ENCODE data around the gene HECTD1. TPM values are rescaled to one million over a fixed set of nuclear protein-coding genes. Genes with fewer than 3 reads are reported as not detected.
"Not testable (repeated sequence)": the region's sequence is repeated elsewhere in the genome, so short reads cannot be mapped to it uniquely, and the experiment has no call there.

HECTD1 gene
- total and polyA plus RNA-seq, 2 donors: 66.8 to 364 TPM

- H3K4me1 ChIP-seq (ENCODE audit: insufficient read depth): no peaks in the 10 kb centered on the region
- H3K36me3 ChIP-seq (ENCODE audit: insufficient read depth): no peaks in the 10 kb centered on the region
- no peak overlapping the region for H3K27ac ChIP-seq (ENCODE audit: low read depth)
- no peak for DNase-seq (ENCODE audit: extremely low spot score)
- H3K4me3 ChIP-seq (ENCODE audit: low read depth, low read length): no peak overlapping the region
- 92% methylated on average over 6 of the region's 6 CpGs for WGBS
Observed at GRCh38 chr14:31239741-31240140, 32.1 kb upstream of the HECTD1 start.

- no peak for DNase-seq (ENCODE audit: extremely low spot score)
- no peaks in the 10 kb centered on the region for H3K4me1 ChIP-seq (ENCODE audit: insufficient read depth)
- no peak overlapping the region for H3K27ac ChIP-seq (ENCODE audit: low read depth)
- H3K4me3 ChIP-seq (ENCODE audit: low read depth, low read length): no peak overlapping the region
- no peaks in the 10 kb centered on the region for H3K36me3 ChIP-seq (ENCODE audit: insufficient read depth)
- 95% methylated on average over 3 of the region's 3 CpGs for WGBS
Observed at GRCh38 chr14:31235462-31235861, 27.9 kb upstream of the HECTD1 start.

GRCh38 chr14:31232081-31232480, 24.5 kb upstream of the HECTD1 start:
- no peak for DNase-seq (ENCODE audit: extremely low spot score)
- no peak overlapping the region for H3K4me3 ChIP-seq (ENCODE audit: low read depth, low read length)
- H3K27ac ChIP-seq (ENCODE audit: low read depth): no peak overlapping the region
- H3K36me3 ChIP-seq (ENCODE audit: insufficient read depth): no peaks in the 10 kb centered on the region
- no peaks in the 10 kb centered on the region for H3K4me1 ChIP-seq (ENCODE audit: insufficient read depth)
- WGBS: 74% methylated on average over 3 of the region's 3 CpGs

- not testable (repeated sequence) for H3K4me3 ChIP-seq (ENCODE audit: low read depth, low read length); H3K4me1 ChIP-seq (ENCODE audit: insufficient read depth); H3K27ac ChIP-seq (ENCODE audit: low read depth); DNase-seq (ENCODE audit: extremely low spot score); H3K36me3 ChIP-seq (ENCODE audit: insufficient read depth)
- 93% methylated on average over 2 of the region's 2 CpGs for WGBS
Observed at GRCh38 chr14:31231272-31231671, 23.7 kb upstream of the HECTD1 start.

- no peak for DNase-seq (ENCODE audit: extremely low spot score)
- H3K4me3 ChIP-seq (ENCODE audit: low read depth, low read length): no peak overlapping the region
- no peaks in the 10 kb centered on the region for H3K36me3 ChIP-seq (ENCODE audit: insufficient read depth)
- H3K4me1 ChIP-seq (ENCODE audit: insufficient read depth): no peaks in the 10 kb centered on the region
- WGBS: 85% methylated on average over 1 of the region's 1 CpG
- H3K27ac ChIP-seq (ENCODE audit: low read depth): no peak overlapping the region
Observed at GRCh38 chr14:31230573-31230958, 23.0 kb upstream of the HECTD1 start.

GRCh38 chr14:31229638-31230572, 22.3 kb upstream of the HECTD1 start:
- 57% methylated on average over 17 of the region's 17 CpGs for WGBS
- Histone ChIP-seq H3K4me1 (ENCODE audit: insufficient read depth) (no peaks in the 10 kb centered on the region), H3K4me3 (ENCODE audit: low read depth, low read length) (no peak overlapping the region), H3K36me3 (ENCODE audit: insufficient read depth) (no peaks in the 10 kb centered on the region), H3K27ac (ENCODE audit: low read depth) (no peak overlapping the region)
- peak; percentile 66 for DNase-seq (ENCODE audit: extremely low spot score)

GRCh38 chr14:31229009-31229408, 21.4 kb upstream of the HECTD1 start:
- Histone ChIP-seq H3K27ac (ENCODE audit: low read depth) (peak overlapping the region; percentile 50), H3K4me3 (ENCODE audit: low read depth, low read length) (no peak overlapping the region), H3K4me1 (ENCODE audit: insufficient read depth) (no peaks in the 10 kb centered on the region), H3K36me3 (ENCODE audit: insufficient read depth) (no peaks in the 10 kb centered on the region)
- DNase-seq (ENCODE audit: extremely low spot score): no peak

GRCh38 chr14:31228533-31228932, 20.9 kb upstream of the HECTD1 start:
- Histone ChIP-seq H3K4me3 (ENCODE audit: low read depth, low read length) (no peak overlapping the region), H3K27ac (ENCODE audit: low read depth) (peak overlapping the region; percentile 10), H3K4me1 (ENCODE audit: insufficient read depth) (no peaks in the 10 kb centered on the region), H3K36me3 (ENCODE audit: insufficient read depth) (no peaks in the 10 kb centered on the region)
- DNase-seq (ENCODE audit: extremely low spot score): no peak

- no peaks in the 10 kb centered on the region for H3K4me1 ChIP-seq (ENCODE audit: insufficient read depth)
- H3K4me3 ChIP-seq (ENCODE audit: low read depth, low read length): no peak overlapping the region
- WGBS: 98% methylated on average over 1 of the region's 1 CpG
- H3K36me3 ChIP-seq (ENCODE audit: insufficient read depth): no peaks in the 10 kb centered on the region
- no peak overlapping the region for H3K27ac ChIP-seq (ENCODE audit: low read depth)
- DNase-seq (ENCODE audit: extremely low spot score): no peak
Observed at GRCh38 chr14:31224808-31225207, 17.2 kb upstream of the HECTD1 start.

GRCh38 chr14:31223331-31223730, 15.7 kb upstream of the HECTD1 start:
- Histone ChIP-seq H3K4me1 (ENCODE audit: insufficient read depth) (no peaks in the 10 kb centered on the region), H3K36me3 (ENCODE audit: insufficient read depth) (no peaks in the 10 kb centered on the region), H3K27ac (ENCODE audit: low read depth) (no peak overlapping the region), H3K4me3 (ENCODE audit: low read depth, low read length) (no peak overlapping the region)
- 23% methylated on average over 3 of the region's 3 CpGs for WGBS
- no peak for DNase-seq (ENCODE audit: extremely low spot score)

GRCh38 chr14:31222834-31223233, 15.2 kb upstream of the HECTD1 start:
- whole genome bisulfite sequencing: 98% methylated on average over 1 of the region's 1 CpG
- no peak overlapping the region for H3K4me3 ChIP-seq (ENCODE audit: low read depth, low read length)
- H3K27ac ChIP-seq (ENCODE audit: low read depth): no peak overlapping the region
- H3K4me1 ChIP-seq (ENCODE audit: insufficient read depth): no peaks in the 10 kb centered on the region
- DNase-seq (ENCODE audit: extremely low spot score): no peak
- no peaks in the 10 kb centered on the region for H3K36me3 ChIP-seq (ENCODE audit: insufficient read depth)

- Histone ChIP-seq H3K4me1 (ENCODE audit: insufficient read depth) (no peaks in the 10 kb centered on the region), H3K36me3 (ENCODE audit: insufficient read depth) (no peaks in the 10 kb centered on the region), H3K27ac (ENCODE audit: low read depth) (no peak overlapping the region), H3K4me3 (ENCODE audit: low read depth, low read length) (no peak overlapping the region)
- DNase-seq (ENCODE audit: extremely low spot score): no peak
- WGBS: 90% methylated on average over 2 of the region's 2 CpGs
Observed at GRCh38 chr14:31221266-31221665, 13.7 kb upstream of the HECTD1 start.

GRCh38 chr14:31219169-31219568, 11.6 kb upstream of the HECTD1 start:
- Histone ChIP-seq H3K4me3 (ENCODE audit: low read depth, low read length) (no peak overlapping the region), H3K27ac (ENCODE audit: low read depth) (no peak overlapping the region), H3K4me1 (ENCODE audit: insufficient read depth) (no peaks in the 10 kb centered on the region), H3K36me3 (ENCODE audit: insufficient read depth) (no peaks in the 10 kb centered on the region)
- 72% methylated on average over 3 of the region's 3 CpGs for WGBS
- DNase-seq (ENCODE audit: extremely low spot score): no peak

GRCh38 chr14:31216359-31216758, 8.8 kb upstream of the HECTD1 start:
- H3K4me3 ChIP-seq (ENCODE audit: low read depth, low read length): no peak overlapping the region
- no peak overlapping the region for H3K27ac ChIP-seq (ENCODE audit: low read depth)
- no peaks in the 10 kb centered on the region for H3K4me1 ChIP-seq (ENCODE audit: insufficient read depth)
- no peaks in the 10 kb centered on the region for H3K36me3 ChIP-seq (ENCODE audit: insufficient read depth)
- WGBS: 94% methylated on average over 9 of the region's 9 CpGs
- no peak for DNase-seq (ENCODE audit: extremely low spot score)

All from urinary bladder (tissue), 4 donors.